NCI-H2029 (cell line): ENCODE data around the gene MSANTD2.
A peak's percentile ranks its signal among the peaks of the same experiment; 100 is the strongest.

Source experiments
- DNase-seq: peaks from one replicate; lab custom pipeline; 2025; lab: John Stamatoyannopoulos, UW

Gene MSANTD2

DNA sequence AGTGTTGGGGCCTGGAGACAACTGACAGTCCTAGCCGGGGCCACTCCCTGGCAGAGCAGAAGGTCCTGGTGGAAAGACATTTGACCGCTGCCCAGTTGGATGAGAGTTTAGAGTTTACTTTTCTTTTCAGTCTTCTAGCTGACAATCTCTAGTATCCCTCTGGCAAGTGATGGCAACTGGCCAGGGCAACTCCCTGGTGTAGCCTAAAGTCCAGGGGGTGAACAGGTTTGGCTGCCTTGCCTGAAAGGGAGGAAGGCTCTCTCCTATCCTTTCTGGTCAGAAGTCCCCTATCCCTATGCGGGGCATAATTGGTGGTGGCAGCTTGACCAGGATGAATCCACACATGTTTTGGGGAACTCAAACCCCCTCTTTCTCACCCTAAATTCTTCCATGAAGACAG, 16.8 kb upstream of the MSANTD2 start:
- no peak for DNase-seq

DNA sequence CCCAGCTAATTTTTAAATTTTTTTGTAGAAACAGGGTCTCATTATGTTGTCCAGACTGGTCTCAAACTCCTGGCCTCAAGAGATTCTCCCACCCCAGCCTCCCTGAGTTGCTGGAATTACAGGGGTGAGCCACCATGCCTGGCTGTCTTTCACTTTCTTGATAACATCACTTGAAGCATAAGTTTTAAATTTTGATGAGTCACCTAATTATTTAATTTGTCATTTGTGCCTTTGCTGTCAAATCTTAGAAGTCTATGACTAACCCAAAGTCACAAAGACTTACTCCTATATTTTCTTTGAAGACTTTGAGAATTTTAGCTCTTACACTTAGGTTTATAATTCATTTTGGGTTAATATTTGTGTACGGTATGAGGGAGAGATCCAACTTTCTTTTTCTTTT, 14.5 kb upstream of the MSANTD2 start:
- no peak for DNase-seq

DNA sequence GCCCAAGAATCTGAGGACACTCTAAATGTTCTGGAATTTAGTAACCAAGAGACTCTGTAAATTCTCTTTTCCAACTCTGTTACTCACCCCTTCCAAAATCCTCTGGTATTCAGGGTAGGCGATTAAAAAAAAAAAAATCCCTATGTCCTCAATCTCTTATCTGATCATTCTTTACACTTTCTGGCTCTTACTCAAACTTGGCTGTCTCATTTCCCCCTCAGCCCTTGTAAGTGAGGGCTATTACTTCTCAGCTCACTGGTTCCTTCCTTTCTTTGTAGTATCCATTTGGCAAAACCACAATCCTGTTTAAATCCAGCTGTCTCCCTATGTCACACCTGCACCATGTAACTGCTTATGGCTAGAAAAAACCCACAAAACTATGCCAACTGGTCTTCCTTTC, 12.7 kb upstream of the MSANTD2 start:
- DNase-seq, result no peak

DNA sequence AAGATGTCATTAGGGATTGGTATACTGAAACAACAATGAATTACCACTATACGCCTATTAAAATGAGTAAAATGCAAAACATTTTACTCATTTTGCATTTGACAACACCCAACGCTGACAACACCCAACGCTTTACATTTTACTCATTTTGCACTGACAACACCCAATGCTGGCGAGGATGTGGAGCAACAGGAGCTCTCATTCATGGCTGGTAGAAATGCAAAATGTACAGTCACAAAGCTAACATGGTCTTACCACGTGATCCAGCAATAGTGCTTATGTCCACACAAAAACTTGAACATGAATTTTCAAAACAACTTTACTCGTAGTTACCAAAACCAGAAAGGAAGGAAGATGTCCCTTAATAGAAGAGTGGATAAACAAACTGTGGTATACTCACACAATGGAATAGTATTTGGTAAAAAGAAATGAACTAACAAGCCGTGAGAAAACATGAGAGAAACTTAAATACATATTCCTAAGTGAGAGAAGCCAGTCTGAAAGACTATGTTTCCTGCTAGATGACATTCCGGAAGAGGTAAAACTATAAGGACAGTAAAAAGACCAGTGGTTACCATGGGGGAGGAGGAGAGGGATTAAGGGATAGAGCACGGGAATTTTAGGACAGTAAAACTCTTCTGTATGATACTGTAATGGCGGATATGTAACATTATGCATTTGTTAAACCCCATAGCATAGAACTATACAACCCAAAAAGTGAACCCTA, 11.4 kb upstream of the MSANTD2 start:
- no peak for DNase-seq

DNA sequence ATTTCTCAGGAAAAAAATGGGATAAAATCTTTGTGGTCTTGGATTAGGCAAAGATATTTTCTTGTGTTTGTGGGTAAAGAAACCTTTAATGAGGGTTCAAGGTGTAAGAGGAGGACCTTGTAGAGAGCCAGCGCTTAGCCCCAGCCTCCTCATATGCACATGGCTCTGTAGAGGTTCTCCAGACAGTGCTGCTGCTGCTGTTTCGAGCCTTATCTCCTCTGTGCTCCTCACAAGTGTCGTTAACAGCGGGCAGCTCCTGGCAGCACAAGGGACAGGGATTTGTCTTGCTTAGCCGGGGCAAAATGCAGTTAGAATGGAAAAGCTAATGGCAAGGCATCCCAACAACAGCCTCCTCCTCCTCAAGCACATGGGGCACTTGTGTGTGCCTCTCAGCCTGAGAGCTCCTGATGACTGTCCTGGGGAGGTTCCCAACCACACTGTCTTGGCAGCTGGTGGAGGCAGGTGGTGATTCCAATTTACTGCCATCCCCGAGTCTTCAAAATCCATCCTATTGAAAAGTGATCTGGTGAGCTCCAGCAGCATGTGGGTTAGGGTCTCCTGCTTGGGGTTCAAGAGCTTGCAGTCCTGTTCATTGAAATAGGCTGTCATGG, 7.6 kb upstream of the MSANTD2 start:
- DNase-seq, result no peak

DNA sequence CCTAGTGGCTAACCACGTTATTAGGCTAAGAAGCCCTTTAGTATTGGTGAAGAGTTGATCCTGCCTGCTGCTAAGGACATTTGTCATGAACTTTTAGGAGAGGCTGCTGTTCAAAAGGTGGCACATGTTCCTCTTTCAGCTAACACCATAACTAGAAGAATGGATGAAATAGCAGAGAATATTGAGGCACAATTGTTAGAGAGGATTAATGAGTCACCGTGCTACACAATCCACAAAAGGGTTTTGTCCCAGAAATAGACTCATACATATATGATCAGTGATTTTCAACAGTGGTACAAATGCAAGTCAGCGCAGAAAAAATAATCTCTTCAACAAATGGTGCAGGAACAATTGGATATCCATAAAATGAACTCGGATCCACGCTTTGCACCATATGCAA, 7.0 kb upstream of the MSANTD2 start:
- DNase-seq, result no peak

DNA sequence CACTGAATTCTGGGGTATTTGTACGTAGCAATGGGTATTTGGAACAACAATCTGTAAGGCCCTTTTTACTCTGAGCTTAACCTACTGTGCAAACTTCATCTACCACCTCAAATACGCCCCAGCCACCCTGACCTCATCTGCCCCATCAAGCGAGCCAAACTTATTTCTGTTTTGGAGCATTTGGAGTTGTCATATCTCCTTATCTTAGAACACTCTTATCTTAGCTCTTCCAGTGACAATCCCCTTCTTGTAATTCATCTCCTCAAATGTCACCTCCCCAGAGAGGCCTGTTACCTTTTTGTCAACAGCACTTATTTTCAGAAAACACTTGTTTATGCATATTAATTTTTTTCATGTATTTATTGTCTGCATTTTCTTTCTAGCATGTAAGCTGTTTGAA, 4.7 kb upstream of the MSANTD2 start:
- no peak for DNase-seq

DNA sequence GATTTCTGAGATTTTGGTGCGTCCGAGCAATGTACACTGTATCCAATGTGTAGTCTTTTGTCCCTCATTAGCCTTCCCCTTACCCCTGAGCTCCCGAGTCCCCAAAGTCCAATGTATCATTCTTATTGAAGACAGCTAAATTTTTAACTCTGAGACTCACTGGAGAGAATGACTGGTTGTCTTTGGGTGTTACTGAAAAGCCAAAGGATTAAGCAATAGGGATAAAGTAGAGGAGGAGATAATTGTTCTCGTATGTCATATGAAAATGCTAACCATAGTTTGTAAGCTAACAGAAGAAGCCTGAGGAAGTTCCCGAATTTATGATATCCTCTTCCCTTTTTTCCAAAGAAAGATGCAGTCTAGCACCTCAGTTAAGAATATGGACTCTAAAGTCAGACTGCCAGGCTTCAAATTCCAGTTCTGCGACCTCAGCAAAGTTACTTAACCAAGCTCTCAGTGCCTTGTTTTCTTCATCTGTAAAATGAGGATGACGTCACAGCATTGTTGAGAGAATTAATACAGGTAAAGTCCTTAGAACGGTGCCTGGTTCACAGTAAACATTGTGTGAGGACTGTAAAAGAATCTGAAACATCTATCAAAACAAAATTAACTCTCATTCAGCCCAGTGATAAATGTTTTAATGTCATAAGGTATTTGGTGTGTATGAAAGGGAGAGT, 1.6 kb upstream of the MSANTD2 start:
- no peak for DNase-seq

DNA sequence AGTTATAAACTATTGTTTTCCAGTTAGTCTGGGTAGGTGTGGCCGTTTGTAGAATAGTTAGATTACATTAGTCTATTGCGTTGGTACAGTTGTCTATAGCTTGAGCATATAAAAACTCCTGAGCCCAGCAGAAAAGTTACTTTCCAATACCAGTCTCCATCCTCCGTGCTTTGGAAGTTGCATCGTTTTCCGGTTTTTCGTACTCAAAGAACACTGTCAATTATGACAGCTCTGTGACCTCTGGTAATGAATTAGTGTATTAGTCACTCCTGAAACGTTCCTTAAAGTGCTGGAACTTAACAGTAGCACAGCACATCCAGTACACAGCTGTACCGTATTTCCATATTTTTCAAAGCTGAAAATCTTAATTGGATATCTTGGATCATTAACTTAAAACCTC, 808 bp upstream of the MSANTD2 start:
- DNase-seq, result no peak

DNA sequence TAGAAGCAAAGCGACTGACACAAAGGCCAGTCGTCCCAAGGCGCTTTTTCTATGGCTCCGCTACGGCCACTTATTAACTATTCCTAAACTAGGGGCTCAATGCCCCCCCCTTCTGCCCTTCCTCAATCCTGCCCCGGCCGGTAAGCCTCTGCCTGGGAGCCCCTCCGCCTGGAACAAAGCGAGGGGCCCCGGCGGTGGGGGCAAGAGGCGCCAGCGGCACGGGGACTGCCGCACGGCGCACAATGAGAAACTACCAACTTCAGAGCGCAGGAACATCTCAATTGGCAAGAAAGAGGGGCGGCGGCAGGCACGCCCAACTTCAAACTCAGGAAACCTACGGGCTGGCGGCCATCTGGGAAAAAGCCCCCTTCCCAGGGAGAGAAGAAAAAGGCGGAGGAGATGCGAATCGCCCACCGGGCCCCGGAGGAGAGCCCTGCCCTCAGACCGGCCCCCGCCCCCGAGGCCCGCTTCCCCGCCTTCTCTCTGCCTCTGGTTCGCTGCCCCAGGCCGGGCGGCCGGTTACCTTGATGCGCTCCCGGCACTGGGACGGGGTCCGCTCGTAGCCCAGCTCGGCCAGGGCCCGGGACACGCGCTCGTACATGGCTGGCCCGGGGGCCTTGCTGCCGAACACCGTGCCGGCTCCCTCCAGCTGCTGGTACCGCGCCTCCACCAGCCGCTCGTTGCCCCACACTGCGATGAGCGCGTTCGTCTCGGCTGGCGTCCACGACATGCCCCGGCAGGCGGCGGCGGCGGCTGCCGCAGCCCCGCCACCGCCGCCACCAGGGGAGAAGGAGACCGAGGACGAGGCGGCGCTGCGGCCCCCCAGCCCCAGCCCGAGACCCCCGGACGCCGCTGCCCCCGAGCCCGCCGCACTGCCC, 619 bp downstream of the MSANTD2 start:
- DNase-seq, result no peak

DNA sequence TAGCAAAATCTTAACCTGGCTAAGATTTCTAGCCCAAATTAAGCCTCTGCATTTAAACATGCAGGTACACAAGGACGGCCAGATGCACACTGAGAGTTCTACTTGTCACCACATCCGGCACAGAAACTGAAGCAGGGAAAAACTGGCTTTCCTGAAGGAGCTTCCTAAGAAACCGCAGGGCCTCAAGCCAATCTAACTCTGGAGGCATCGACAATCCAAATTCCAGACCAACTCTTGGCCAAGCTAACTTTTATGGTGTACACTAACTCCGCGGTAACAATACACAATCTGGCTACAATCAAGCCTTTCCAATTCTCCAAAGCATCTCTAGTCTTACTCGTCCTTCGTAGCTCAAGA, 1.2 kb downstream of the MSANTD2 start:
- no peak for DNase-seq

DNA sequence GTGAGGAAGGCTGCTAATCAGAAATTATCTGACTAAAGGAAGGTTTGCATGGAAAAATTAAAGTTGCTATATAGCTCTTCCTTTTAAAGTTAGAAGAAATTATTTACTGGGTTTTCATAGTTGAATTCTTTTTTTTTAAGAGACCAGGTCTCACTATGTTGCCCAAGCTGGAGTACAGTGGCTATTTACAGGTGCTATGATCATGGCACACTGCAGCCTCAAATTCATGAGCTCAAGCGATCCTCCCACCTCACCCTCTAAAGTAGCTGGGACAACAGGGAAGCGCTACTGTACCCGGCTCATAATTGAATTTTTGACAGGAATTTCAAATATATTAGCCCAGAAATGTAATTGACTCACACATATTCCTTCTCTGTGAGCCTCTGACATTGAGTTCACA, 3.9 kb downstream of the MSANTD2 start:
- DNase-seq, result no peak

DNA sequence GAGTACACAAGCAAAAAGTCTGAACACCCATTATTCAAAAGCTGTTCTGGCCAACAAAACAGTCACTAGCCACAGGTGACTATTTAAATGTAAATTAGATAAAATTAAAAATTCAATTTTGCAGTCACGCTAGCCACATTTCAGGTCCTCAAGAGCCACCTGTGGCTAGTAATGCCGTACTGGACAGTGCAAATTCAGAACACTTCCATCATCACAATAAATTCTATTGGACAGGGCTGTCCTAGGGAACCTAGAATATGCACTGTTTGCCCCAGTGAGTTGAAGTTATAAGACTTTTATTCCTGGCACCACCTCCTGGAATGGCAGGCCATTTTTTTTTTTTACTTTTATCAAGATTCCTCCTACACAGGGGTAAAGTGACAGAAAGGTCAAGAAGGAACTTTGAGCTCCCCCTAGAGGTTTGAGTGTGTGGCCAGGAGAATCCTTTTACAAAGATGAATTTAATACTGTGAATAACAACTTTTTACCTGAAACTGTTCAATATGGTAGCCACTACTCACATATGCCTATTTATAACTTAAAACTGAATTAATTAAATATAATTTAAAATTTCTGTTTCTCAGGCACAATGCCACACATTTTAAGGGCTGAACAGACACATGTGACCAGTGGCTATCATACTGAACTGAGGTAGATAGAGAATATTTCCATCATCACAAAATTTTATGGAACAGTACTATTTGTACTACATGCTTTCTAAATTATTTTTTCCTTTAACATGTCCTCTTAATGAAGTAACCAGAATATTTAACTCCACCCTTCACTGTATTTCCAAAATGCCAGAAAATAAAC, 6.5 kb downstream of the MSANTD2 start:
- peak; percentile 10 for DNase-seq

DNA sequence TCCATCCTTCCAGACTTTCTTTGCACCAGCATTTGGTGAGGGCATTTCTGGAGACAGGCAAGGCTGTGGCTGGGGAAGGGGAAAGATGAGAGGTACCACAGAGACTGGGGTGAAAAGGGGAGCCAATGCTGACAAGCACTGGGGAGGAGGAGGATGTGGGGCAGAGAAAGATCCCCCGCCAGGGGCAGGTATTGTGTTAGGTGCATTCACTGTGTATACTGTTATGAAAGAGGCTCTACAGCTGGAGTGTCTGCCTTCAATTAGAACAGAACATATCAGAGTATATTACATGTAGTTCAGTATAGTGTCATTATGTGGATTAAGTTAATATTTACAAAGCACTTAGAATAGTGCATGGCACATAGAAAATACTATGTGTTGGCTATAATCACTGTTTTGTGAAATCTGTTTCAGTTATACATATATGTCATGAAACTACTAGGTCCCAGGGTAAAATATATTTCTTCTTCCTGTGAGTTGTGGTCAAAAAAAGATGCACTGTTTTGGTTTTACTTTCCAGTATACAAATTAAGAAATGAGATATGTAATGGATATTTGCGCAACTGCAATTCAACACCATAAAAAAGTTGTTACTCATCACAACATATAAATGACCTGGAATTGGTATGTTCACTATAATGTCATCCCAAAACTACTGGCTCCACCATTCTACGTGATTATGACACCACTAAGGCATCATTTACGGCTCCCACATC, 8.4 kb downstream of the MSANTD2 start:
- DNase-seq, result no peak

DNA sequence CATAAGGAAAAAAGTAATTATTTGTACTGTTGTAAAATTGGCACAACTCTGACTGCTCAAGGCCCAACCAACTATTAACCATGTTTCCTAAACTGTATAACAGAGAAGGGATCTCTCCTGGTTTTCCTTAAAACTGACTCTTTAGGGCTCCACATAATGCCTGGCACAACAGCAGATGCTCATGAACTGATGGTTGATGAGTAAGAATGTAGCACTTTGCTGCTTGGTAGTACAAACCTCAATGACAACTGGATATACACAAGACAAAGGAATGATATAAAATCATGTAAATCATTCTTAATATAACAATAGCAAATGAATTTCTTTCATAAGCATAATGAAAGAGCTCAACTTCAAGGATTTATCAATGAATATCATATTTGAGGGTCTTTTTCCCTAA, 11.7 kb downstream of the MSANTD2 start:
- DNase-seq, result no peak

DNA sequence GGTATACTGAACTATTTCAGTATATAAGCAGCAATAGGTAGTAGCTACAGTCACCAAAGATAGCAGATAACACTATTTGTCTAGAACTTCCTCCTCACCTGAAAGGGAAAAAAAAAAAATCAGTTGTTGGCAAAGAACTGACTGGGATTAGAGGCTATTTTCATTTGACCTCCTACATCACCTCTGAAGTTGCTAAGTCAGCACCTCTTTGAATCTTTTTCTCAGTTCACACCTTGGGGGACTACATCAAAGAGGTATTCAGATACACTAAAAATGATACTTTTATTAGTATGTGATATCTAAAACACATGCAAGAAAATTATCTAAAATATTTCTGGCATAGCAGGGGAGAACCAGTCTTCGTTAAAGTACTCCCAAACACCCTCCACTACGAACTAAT, 16.2 kb downstream of the MSANTD2 start:
- no peak for DNase-seq

DNA sequence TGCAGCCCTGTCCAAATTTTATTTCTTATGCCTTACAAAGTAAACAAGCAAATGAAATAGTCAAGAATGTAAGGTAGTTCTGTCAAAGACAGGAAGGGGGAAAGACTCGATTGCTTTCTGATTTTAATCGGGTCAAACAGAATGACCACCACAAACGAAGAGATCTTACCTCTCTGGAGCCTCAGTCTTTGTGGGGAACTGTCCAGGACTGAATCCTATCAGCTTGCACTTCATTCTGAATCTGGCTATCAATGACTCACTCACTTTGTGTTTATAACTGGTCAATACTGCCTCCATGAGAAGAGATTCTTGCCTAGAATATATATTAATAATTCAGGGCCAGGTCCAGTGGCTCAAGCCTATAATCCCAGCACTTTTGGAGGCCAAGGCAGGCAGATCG, 17.2 kb downstream of the MSANTD2 start:
- no peak for DNase-seq

DNA sequence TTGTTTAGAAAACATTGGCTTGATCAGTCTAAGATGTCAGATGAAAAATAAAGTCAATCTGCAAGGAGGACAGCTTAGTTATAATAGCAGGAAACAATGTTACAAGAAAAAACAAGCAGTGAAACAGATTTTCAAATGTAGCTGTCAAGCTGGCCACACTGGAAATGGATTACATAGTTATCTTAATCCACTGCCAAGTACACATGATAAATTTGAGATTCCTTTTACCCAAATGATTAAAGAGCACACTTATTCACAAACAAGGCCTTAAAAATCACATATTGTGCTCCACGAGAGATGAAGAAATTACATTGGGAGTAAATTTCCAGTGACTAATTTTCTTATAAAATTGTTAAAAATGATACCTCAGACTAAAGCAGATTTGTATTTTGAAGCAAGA, 20.6 kb downstream of the MSANTD2 start:
- DNase-seq, result no peak

DNA sequence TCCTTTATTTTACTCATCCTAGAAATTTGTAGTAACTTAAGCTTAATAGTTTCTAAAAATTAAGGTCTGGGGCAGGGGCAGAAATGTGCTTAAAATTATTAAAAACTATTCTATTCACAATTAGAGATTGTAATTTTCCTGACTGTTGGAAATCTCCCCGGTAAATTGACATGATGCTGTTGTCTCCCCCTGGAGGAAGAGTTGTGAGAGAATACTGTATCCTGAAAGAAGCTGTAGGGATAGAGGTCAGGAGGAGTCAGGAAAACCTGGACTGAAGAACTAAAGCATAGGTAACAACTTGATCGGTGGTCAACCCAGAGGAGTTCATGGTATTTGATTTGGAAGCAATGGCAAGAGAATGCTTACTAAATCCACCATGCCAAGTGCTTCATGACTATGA, 21.9 kb downstream of the MSANTD2 start:
- DNase-seq, result no peak

DNA sequence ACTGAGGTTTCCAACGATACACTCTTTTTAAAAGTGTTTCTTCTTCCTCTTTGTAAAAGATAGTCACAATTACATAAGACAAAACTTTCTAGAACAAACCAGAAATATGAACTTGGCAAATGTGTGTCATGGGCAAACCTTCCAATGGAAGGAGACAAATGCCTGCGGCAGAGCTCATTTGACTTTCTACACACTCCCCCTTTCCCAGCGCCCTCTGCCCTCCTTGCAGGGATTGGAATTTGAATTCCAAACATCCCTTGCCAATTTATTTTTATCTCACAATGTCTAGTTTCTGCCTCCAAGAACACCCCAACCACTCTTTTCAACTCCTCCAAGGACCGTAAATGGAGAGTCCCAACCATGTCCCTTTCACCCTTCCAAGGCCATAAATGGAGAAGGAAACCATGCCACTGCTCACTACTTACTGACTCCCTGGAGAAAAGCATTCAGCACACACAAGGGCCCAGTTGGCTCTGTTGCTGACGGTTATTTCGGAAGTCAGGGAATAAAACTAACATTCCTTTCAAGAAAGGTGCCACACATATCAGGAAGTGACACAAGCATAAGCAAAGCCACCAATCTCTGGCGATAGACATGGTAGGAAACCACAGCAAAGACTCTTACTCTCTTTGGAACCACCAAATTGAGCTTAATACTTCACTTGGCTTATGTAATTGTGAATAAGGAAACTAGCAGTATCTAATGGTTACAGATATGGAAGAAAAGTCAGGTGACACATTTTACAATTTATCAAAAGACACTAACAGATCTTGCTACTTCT, 23.2 kb downstream of the MSANTD2 start:
- no peak for DNase-seq
